Placental epithelial cell (primary cell): ENCODE measurements around the gene RPAP2. TPM values are rescaled to one million over a fixed set of nuclear protein-coding genes. Genes with fewer than 3 reads are reported as not detected.

Experiments used
- small RNA-seq: library from RNA; depleted of rRNA; stranded (forward); fragments of <200 nt; gene quantifications from one replicate; pipeline ENCODE3, GENCODE V24; 2012
- total RNA-seq: library from RNA; depleted of rRNA; stranded (reverse); fragments of >200 nt; gene quantifications from 2 replicates; pipeline ENCODE4 v1.2.3, GENCODE V29; 2012

The RPAP2 gene
- 9.0 and 13.6 TPM in 2 replicates for total RNA-seq

DNA sequence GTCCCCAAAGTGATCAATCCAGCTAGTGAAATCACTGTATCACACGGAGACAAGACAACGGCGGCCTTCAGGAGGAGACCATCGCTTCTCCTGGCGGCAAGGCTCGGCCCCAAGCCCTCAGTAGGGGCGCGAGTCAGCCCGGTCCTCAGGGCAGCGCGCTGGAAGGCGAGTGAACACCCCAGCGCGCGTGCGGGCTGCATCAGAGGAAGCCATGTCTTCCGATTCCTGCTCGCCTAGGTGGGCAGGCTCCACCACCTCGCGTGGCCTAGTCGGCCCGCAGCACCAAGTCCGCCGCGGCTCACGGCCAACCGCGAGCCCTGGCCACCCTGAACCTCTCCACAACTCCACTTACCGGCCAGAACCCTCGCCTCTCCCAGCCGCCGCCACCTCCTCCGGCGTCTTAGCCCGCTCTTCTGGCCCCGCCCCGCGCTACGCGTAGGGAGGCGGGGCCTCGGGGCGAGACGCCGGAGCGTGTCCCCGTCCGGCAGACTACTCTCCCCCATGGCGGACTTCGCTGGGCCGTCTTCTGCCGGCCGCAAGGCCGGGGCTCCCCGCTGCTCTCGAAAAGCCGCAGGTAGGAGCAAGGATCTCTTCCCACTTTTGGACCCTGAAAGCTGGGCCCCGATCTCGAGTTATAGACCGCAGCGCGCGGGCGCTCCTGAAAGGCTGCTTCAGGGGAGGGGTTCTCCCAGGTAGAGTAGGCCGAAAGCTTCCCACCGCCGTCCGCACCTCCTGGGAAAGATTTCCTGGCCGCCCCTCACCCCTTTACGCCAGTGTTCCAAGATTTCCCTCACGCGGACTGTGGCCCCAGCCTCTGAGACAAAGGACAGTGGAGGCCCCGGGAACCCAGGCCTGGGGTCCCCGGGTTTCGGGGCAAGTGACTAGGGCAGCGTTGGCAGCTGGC lies at the start of gene RPAP2, which contains the start of gene GLMN:
Gene RPAP2 (plus strand): TSS at position 487 of the 904 bp plus-strand sequence. CDS start 15 bp downstream, at position 502.
Gene GLMN (minus strand): TSS at position 415 of the 904 bp plus-strand sequence. CDS start 988 bp downstream, outside the sequence.

Small RNAs within 50 kb of the gene (small RNA-seq; reads per million reads assigned to genes)
- not detected for gene RN7SL824P

Other genes starting within 250 kb of the RPAP2 start
- gene SETSIP, start 223.6 kb upstream of the RPAP2 start, total RNA-seq: not detected in 2 replicates
- gene BTBD8, start 218.7 kb upstream of the RPAP2 start, total RNA-seq: 3.3 and 4.3 TPM in 2 replicates
- gene C1orf146, start 81.1 kb upstream of the RPAP2 start, total RNA-seq: not detected in 2 replicates
- gene GLMN, start 72 bp upstream of the RPAP2 start, total RNA-seq: 9.8 and 10.3 TPM in 2 replicates
- gene GFI1, start 187.9 kb downstream of the RPAP2 start, total RNA-seq: under 0.01 and 0.33 TPM in 2 replicates